ENCODE results near the gene SPNS2. TPM values are rescaled to one million over a fixed set of nuclear protein-coding genes. Genes with fewer than 3 reads are reported as not detected.

The SPNS2 gene
- polyA plus RNA-seq, 1 of the 3 experiments (the other 2 are of a cell fraction): 0.08 TPM

DNA sequence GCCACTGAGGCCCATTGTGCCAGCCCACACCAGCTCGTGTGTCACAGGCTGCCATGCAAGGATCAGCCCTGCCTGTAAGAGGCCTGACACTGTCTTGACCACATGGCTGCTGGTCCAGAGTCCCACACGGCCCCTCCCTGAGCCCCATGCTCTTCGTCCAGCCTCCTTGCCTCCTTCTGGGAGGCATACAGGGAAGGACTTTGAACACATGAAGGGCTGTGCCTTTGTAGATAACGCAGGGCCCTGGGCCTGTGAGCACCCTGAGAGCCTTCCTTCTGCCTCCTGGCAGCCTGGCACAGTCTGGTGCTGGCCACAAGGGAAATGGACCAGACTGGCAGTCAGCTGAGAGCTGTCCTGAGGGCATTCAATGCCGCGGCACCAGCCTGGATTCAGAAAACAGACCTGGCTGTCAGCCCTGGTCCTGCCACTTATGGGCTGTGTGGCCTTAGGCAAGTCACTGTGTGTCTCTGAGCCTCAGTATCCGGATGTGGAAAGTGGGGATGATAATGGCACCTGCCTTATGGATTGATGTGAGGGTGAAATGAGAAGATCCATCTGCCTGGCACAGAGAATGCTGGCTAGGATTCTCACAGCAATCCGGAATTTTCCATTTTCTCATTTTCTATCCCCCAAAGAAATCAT, 19.2 kb upstream of the SPNS2 start:
- Histone ChIP-seq H3K27me3 (ENCODE audit: insufficient read depth) (no peaks in the 10 kb centered on the region), H4K20me1 (ENCODE audit: insufficient read depth) (no peaks in the 10 kb centered on the region), H2AFZ (ENCODE audit: low read depth) (no peak overlapping the region), H3F3A (replicated peaks; ENCODE audit: insufficient read depth) (no peaks in the 10 kb centered on the region), H3K27ac (ENCODE audit: low read depth in 2 of 2, low read length in 1 of 2) (no peak overlapping the region), H3K9me3 (no peaks in the 10 kb centered on the region), H3K4me1 (ENCODE audit: control insufficient read depth in 1 of 2, insufficient read depth in 2 of 2, low read depth in 1 of 2, low read length in 1 of 2) (peaks cover 0 to 19% of the 10 kb centered on the region in 2 experiments; a peak in 1 of 4 replicates), H3K4me2 (no peak overlapping the region), H3K4me3 (ENCODE audit: low read depth in 2 of 2, low read length in 1 of 2) (no peak overlapping the region), H3K36me3 (replicated peaks in 1 of 2; ENCODE audit: control insufficient read depth in 1 of 2, insufficient read depth in 2 of 2, low read length in 1 of 2) (no peaks in the 10 kb centered on the region), H3K9ac (no peak overlapping the region), H3K9me2 (no peaks in the 10 kb centered on the region), H3K79me2 (ENCODE audit: insufficient read depth) (no peaks in the 10 kb centered on the region)
- ChIA-PET CTCF (no interaction called here), POLR2A (no interaction called here)
- DNase-seq: no peak
- TF ChIP-seq MEF2A (IDR thresholded peaks at IDR 0.05; ENCODE audit: borderline replicate concordance, low read depth): no peak
- TF ChIP-seq USF1 (IDR thresholded peaks at IDR 0.05; ENCODE audit: borderline replicate concordance, low read depth): no peak
- no peak for TF ChIP-seq YY1 (IDR thresholded peaks at IDR 0.05; ENCODE audit: low read depth)
- TF ChIP-seq RFX5 (IDR thresholded peaks at IDR 0.05; ENCODE audit: low read length): no peak
- no peak for TF ChIP-seq MXI1 (IDR thresholded peaks at IDR 0.05; ENCODE audit: low read depth, low read length)
- no peak for TF ChIP-seq RCOR1 (IDR thresholded peaks at IDR 0.05; ENCODE audit: low read length)
- no peak for TF ChIP-seq REST (IDR thresholded peaks at IDR 0.05; ENCODE audit: low read depth, low read length)
- TF ChIP-seq FOXJ3 (CRISPR knock-in tag; IDR thresholded peaks at IDR 0.05): no peak
- WGBS (ENCODE audit: low lambda C conversion rate): 65% methylated on average over 5 of the region's 8 CpGs

DNA sequence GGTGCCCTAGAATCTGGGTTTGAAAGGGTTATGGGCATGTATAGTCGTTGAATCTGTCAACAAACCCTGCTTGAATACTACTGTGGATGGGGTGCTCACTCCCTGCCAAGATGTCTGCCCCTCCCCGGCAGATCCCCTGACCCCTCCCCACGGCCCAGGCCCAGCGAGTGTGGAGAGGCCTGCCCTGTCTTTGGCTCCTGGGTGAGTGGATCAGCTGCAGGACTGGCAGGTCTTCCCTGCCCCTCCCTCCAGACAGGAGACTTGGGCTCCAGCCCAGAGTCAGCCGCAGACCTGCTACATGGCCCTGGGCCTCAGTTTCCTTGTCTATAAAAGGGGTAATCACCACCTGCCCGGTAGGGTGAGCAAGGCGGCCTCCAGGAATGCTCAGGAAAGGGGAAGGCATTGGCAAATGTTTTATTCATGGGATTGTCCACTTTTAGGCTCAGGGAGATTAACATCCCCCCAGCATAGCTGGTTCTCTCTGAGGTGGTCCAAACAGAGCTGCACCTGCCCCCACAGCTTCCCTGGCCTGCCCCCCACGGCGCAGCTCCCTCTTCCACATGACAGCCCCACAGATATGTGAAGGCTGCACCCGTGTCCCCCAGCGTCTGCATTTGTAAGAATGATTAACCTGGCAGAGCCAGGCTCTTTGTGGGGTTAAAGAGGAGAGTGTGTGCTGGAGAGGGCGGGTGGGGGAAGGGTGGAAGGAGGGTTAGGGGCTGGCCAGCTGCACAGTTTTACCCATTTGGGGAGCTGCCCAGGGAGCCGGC, 18.5 kb upstream of the SPNS2 start:
- ChIA-PET POLR2A (no interaction called here), CTCF (interaction anchor here (1.2 kb wide), 1 partner anchor 59 kb away, joined by 4 read pairs; no protein-coding TSS in a partner anchor)
- Histone ChIP-seq H3K79me2 (ENCODE audit: insufficient read depth) (no peaks in the 10 kb centered on the region), H3K9me2 (no peaks in the 10 kb centered on the region), H3K4me1 (ENCODE audit: control insufficient read depth in 1 of 2, insufficient read depth in 2 of 2, low read depth in 1 of 2, low read length in 1 of 2) (peaks cover 0 to 12% of the 10 kb centered on the region in 2 experiments; a peak in 1 of 4 replicates), H3K9me3 (no peaks in the 10 kb centered on the region), H3K4me2 (no peak overlapping the region), H3K9ac (no peak overlapping the region), H3F3A (replicated peaks; ENCODE audit: insufficient read depth) (no peaks in the 10 kb centered on the region), H4K20me1 (ENCODE audit: insufficient read depth) (no peaks in the 10 kb centered on the region), H3K36me3 (replicated peaks in 1 of 2; ENCODE audit: control insufficient read depth in 1 of 2, insufficient read depth in 2 of 2, low read length in 1 of 2) (no peaks in the 10 kb centered on the region), H3K4me3 (ENCODE audit: low read depth in 2 of 2, low read length in 1 of 2) (no peak overlapping the region), H2AFZ (ENCODE audit: low read depth) (no peak overlapping the region), H3K27ac (ENCODE audit: low read depth in 2 of 2, low read length in 1 of 2) (no peak overlapping the region), H3K27me3 (ENCODE audit: insufficient read depth) (no peaks in the 10 kb centered on the region; the same call in 1 of the 2 replicates)
- 67% methylated on average over 10 of the region's 13 CpGs for WGBS (ENCODE audit: low lambda C conversion rate)
- DNase-seq: no peak
- TF ChIP-seq USF1 (IDR thresholded peaks at IDR 0.05; ENCODE audit: borderline replicate concordance, low read depth): no peak
- TF ChIP-seq, protein P1, sequence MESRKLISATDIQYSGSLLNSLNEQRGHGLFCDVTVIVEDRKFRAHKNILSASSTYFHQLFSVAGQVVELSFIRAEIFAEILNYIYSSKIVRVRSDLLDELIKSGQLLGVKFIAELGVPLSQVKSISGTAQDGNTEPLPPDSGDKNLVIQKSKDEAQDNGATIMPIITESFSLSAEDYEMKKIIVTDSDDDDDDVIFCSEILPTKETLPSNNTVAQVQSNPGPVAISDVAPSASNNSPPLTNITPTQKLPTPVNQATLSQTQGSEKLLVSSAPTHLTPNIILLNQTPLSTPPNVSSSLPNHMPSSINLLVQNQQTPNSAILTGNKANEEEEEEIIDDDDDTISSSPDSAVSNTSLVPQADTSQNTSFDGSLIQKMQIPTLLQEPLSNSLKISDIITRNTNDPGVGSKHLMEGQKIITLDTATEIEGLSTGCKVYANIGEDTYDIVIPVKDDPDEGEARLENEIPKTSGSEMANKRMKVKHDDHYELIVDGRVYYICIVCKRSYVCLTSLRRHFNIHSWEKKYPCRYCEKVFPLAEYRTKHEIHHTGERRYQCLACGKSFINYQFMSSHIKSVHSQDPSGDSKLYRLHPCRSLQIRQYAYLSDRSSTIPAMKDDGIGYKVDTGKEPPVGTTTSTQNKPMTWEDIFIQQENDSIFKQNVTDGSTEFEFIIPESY (IDR thresholded peaks at IDR 0.05; ENCODE audit: borderline replicate concordance, low read depth): no peak
- no peak for TF ChIP-seq PBX3 (IDR thresholded peaks at IDR 0.05)
- no peak for TF ChIP-seq ELF1 (IDR thresholded peaks at IDR 0.05)
- no peak for TF ChIP-seq JUND (IDR thresholded peaks at IDR 0.05)
- no peak for TF ChIP-seq CTCF (IDR thresholded peaks at IDR 0.05)
- TF ChIP-seq YY1 (IDR thresholded peaks at IDR 0.05; ENCODE audit: low read depth): no peak

Measured in SK-N-SH (cell line).